ENCODE measurements around the gene MPL.
"Not testable (repeated sequence)": the region's sequence is repeated elsewhere in the genome, so short reads cannot be mapped to it uniquely, and the experiment has no call there.

Gene MPL

GRCh38 chr1:43377831-43378230, 40.2 kb downstream of the MPL start:
- no peak for DNase-seq (ENCODE audit: low read depth in 2 of 2)

GRCh38 chr1:43379476-43379875, 41.9 kb downstream of the MPL start:
- DNase-seq (ENCODE audit: low read depth in 2 of 2) = no peak

- no peak for DNase-seq (ENCODE audit: low read depth in 2 of 2)
Measured at GRCh38 chr1:43381612-43382011, 44.0 kb downstream of the MPL start.

- DNase-seq (ENCODE audit: low read depth in 2 of 2) = no peak
Measured at GRCh38 chr1:43382027-43382779, 44.6 kb downstream of the MPL start.

GRCh38 chr1:43383449-43383848, 45.8 kb downstream of the MPL start:
- no peak for DNase-seq (ENCODE audit: low read depth in 2 of 2)

GRCh38 chr1:43386676-43387075, 49.1 kb downstream of the MPL start:
- DNase-seq (ENCODE audit: low read depth in 2 of 2) = no peak

GRCh38 chr1:43387976-43388599, 50.5 kb downstream of the MPL start:
- DNase-seq (ENCODE audit: low read depth in 2 of 2) = no peak

GRCh38 chr1:43388613-43389012, 51.0 kb downstream of the MPL start:
- DNase-seq (ENCODE audit: low read depth in 2 of 2) = no peak

GRCh38 chr1:43389326-43390313, 52.0 kb downstream of the MPL start, which contains the start of the genes MED8 and SZT2:
TSS of gene MED8 (minus strand) at chr1:43389800. CDS start at chr1:43389764, 36 bp downstream.
TSS of gene SZT2 (plus strand) at chr1:43389899. CDS start at chr1:43389969, 70 bp downstream.
- DNase-seq (ENCODE audit: low read depth in 2 of 2) = peak; percentile 84 to 87

- DNase-seq (ENCODE audit: low read depth in 2 of 2) = no peak
Measured at GRCh38 chr1:43392702-43393101, 55.1 kb downstream of the MPL start.

- no peak for DNase-seq (ENCODE audit: low read depth in 2 of 2)
Measured at GRCh38 chr1:43395523-43395922, 57.9 kb downstream of the MPL start.

GRCh38 chr1:43396059-43396458, 58.4 kb downstream of the MPL start:
- DNase-seq (ENCODE audit: low read depth in 2 of 2) = no peak

GRCh38 chr1:43398227-43398626, 60.6 kb downstream of the MPL start:
- DNase-seq (ENCODE audit: low read depth in 2 of 2) = no peak

GRCh38 chr1:43400441-43400840, 62.8 kb downstream of the MPL start:
- DNase-seq (ENCODE audit: low read depth in 2 of 2) = not testable (repeated sequence)

GRCh38 chr1:43402089-43402865, 64.7 kb downstream of the MPL start:
- no peak for DNase-seq (ENCODE audit: low read depth in 2 of 2)
